CD4-positive, alpha-beta T cell treated with Interleukin-15 for 1 hour (primary cell): ENCODE data around the gene AMOTL2.

Source experiments
- DNase-seq: peaks from one replicate; pipeline ENCODE4 v3.0.0-alpha.2; 2020

AMOTL2 gene

DNA sequence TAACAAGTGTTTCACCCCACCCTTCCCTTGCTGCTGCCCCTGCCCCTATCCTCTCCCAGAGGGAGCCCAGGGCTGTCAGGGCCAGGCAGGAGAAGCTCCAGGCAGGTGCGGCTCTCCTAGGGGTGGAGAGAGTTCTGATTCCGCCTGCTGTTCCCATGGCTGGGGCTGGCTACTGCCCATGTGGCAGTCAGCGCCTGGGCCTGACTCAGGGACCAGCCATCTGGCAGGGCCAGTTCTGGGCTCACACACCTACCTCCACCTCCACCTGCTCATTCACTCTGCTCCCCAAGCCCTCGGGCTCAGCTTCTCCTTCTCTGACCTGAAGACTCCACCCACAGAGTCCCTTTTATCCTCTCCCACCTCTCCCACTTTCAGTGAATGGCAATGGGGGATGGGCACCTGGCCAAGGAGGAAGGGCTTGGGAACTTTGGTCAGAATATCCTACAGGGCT, 23.4 kb downstream of the AMOTL2 start:
- no peak for DNase-seq

DNA sequence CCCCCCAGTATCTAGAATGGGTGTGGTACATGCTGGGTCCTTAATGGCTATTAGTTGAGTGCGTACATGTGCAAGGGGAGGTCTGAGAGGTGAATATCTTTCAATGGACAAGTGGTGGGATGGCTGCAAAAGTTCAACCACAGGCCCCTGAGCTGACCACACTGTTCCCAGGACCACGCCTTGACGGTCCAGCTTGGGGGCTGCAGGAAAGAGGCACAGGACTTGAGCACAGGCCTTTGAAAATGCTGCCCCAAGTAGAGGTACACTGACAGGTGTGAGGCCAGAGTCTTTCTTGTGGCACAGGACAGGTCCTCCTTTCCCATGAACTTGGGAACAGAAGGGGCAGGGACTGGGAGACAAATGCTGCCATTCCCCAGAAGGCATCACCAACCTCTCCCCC, 24.0 kb downstream of the AMOTL2 start:
- no peak for DNase-seq

DNA sequence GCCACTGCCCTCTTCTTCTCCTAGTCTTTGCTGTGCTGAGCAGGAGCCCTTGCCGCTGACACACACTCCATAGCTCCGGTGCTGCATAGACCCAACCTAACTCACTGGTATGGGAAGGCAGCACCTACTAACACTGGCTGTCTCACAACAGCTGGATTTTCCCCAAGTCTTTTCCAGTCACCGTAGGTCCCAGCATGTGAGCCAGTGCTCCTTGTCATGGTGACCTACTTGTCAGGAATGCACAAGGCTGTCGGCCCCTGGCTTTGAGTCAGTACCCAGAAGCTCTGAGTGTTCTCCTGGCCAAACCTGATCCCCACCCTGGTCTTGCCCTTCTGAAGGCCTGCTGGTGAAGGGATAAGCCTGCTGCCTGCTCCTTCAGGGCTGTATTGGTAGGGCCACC, 25.7 kb downstream of the AMOTL2 start:
- no peak for DNase-seq

DNA sequence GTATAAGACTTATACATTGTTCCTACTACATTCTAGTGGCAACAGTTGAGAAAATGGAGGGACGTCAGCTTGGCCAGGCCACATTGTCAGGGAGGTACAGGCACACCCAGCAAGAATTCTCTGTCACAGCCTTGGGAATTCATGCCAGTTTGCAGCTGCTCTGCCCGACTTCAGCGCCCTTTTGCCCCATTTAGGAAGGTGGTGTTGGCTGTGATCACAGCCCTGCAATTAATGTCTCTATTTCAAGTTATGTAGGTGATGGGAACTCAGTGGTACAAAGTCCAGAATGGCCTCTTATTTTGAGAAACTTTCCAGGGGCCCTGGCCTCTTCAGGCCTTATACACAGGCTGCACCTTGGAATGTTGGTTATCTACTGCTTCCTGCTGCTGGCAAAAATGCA, 26.7 kb downstream of the AMOTL2 start:
- no peak for DNase-seq

DNA sequence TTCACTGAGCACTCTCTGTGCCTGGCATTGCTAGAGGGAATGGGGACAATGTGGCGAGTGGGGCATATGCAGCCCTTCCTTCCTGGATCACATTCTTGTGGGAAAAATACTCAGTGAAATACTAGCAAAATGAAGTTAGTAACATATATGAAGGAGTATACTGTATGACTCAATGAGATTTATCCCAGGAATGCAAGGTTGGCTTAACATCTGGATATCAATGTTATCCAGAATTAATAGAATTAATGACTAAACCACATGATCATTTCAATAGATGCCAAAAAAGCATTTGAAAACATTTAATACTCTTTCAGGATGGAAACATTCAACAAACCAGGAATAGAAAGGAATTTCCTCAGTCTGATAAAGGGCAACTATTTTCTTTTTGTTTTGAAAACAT, 27.5 kb downstream of the AMOTL2 start:
- no peak for DNase-seq

DNA sequence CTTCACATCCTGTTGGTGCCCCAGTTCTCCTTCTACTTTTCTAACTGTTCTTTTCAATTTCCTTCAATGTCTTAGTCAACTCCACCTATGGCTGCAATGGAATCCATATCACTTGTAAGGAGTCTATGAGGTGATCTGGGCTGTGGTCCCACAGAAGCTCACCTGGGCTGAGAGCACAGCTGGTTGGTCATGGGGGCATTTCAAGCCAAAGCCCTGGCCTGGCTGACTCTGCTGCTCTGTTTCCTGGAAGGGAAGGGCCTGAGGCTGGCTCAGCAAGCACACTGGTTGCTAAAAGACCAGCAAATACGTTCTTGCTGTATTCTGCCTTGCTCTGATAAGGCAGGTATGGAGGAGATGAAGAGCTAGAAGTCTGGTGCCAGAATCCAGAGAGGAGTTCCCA, 29.0 kb downstream of the AMOTL2 start:
- no peak for DNase-seq

DNA sequence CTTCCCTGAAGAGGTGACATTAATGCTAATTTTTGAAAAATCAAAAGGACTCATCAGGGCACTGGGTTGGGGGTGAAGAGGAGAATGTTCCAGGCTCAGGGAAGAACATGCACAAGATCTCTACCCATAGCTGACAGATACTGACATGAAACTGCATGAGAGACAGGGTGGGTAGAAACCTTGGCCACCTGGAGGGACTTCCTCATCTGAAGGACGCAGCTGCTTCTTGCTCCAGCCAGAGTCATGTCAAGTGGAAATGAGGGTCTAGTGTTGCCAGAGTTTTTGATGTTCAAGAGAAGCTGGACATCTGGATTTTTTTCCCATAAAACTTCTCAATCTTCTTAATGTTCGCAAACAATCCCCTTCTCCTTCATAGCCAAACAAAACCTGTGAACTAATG, 29.7 kb downstream of the AMOTL2 start:
- peak; percentile 2 for DNase-seq

DNA sequence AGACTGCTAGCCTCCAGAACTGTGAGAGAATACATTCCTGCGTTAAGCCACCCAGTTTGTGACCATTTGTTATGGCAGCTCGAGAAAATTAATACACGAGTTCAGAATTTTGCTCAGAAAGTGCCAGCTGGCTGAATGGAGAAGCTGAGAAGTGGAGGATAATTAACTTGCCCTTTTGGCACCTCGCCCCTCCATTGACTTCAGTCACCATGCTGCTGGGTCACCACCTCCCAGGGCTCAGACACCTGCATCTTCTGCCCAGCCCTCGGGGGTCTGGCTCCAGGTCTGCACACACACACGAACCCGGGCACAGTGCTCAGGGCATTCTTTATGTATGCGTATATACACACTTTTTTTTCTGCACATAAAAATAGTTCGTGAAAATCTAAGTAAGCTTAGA, 32.0 kb downstream of the AMOTL2 start:
- no peak for DNase-seq

DNA sequence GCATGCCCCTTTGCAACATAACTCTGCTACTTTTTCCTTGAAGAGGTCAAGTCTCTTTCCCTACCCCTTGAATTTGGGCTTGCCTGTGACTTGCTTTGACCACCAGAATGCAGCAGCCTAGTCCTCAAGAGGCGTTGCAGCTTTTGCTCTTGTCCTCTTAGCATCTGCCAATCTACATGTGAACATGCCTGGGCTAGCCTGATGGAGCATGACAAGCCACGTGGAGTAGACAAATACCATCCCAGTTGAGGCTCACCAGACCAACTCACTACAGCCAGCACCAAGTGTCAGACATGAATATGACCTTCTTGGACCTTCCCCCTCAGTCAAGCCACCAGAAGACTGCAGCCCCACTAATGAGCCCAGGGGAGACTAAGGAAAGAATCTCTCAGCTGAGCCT, 32.9 kb downstream of the AMOTL2 start:
- DNase-seq, result no peak

DNA sequence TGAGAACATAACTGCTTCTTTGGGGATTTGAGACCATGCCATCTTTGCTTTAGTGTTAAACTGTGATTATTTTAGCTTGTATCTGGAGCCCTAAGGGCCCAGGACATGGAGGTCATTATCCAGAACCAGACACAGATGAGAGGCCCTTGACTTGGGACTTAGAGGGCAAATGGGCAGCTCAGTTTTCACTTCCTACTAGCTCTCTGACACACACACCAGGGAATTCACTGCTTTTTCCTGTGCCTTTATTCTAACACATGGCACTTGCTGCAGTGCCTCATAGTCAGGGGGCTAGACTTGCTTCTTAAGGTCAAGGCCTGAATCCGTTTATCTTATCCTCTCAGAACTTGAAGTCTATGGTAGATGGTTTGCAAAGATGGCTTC, 33.3 kb downstream of the AMOTL2 start:
- DNase-seq, result no peak

DNA sequence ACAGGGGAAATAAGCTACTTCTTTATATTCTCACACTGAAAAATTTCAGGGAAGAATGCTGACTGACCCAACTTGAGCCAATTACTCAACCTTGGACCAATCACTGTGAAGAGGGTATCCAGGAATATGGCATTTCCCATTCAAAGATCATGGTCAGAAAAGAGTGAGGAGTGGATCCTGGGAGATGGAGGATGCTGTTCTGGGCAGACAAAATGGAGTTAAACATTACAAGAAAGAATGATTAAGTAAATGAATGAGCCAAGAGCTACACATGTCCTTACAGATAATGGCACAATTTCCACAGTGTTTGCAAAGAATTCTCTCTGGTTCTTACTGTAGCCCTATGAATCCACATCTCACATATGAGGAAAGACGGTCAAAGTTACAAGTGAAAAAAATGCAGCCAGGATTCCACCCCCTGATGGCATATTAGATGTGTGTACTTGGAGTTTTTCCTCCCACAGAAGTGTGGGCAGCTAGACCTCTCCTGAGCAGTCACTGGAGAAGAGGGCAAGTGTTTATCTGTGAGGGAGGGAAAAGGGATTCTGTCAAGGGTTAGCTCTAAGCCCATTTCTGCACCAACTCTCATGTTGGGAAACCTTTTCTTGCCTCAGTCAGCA, 33.8 kb downstream of the AMOTL2 start:
- DNase-seq, result no peak

DNA sequence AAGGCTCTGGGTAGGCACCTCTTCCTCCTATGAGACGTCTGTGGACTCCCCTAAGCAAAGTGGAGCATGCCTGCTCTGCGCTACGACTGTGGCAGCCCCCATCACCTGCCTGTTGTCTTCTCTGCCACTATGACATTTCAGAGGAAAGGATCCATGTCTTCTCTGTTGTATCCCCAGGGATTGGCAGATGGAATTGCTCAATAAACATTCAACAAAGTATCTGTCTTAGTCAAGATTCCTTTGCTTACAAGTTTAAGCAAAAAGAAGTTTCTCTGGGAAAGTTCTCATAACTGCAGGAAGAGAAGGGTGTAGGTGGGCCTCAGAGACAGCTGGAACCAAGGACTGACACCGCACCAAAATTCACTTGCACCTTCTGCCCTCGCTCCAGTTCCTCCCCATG, 34.3 kb downstream of the AMOTL2 start:
- DNase-seq, result no peak

DNA sequence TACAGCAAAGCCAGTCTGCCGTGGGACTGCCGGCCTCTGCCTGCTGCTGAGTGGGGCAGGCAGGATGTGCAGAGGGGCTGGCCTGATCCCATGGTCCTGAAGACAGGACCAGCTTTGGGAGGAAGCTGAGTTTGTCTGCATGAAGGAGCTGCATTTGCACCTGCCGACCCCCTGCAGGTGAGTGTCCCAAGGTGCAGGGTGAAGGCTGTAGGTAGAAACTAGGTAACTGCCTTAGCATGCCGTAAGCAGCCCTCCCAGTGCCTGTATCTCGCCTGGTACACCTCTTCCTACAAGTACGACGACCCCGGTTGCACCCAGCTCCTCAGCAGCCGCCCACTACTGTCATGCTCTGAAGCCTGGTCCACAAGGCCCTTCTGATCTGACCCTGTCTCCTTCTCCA, 34.9 kb downstream of the AMOTL2 start:
- DNase-seq, result no peak

DNA sequence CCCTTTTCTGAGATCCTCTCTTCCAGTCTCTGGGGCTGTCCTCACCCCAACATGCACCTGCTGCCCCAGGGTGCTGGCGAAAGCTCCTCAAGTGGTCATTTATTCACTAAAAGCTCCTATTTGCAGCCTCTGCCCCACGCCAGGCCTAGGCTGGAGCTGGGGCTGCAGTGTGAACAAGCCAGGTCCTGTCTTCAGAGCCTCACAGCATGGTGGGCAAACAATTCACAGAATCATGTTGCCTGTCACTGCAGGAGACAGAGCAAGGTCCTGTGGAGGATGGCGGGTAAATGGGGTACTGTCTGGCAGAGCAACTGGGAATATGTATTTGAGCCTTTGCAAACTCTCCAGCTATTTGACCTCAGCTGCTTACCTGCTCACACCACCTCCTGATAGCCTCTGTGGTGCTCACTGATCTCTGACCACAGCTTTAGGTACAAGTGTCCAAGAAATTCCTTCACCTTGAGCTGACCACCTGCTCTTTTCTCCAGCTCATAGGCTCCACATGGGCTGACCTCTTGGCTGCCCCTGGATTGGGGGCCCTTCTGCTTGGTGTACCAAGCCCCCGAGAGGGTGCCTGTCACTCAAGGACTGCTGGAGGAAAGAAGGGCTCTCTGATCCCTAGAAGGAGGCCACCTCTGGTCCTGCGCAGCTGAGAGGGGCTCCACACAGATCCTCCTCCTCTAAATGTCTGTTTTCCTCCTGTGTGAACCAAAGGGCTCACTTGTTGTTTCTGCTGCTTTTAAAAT, 35.6 kb downstream of the AMOTL2 start:
- DNase-seq, result no peak

DNA sequence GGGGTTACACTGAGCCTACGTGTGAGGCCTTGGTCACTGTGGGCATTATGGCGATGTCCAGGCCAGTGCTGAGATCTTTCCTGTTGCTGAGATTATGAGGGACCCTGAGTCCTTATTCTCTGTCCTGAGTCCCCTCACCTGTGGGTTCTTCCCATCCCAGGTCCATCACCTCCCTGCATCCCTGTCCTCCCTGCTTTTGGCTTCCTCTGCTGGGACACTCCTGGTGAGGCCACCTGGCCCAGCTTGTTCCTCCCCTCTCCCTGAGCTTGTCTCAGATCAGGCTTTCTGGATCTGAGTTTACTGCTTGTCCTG, 36.1 kb downstream of the AMOTL2 start:
- no peak for DNase-seq

DNA sequence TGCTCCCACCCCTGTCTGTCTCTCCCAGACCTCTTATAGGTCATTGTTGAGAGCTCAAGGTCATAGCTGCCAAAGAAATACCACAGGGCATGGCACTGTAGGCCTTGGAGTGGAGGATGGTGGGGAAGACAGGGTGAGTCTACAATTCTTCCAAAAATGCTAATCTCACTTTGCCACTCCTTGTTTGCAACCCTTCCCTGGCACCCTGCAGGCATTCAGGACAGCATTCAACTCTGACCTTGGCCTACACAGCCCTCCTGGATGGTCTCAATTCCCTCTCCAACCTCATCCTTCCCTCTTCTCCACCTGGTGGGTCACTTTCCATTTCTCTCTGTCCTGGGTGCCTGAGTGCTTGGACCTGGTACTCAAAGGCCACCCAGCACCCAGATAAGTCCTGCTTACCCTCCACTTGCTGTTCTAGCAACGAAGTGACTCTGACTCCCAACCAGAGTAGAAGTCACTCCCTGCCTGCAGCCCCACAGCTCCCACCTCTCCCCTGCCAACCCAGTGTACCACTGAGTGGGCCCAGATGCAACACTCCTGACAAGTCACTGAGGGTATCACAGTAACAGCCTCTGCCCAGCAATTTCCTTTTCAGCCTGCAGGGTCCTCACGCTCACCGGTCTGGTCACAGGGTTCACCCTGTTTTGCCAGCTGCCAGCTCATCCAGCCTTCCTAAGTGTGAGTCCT, 36.6 kb downstream of the AMOTL2 start:
- no peak for DNase-seq

DNA sequence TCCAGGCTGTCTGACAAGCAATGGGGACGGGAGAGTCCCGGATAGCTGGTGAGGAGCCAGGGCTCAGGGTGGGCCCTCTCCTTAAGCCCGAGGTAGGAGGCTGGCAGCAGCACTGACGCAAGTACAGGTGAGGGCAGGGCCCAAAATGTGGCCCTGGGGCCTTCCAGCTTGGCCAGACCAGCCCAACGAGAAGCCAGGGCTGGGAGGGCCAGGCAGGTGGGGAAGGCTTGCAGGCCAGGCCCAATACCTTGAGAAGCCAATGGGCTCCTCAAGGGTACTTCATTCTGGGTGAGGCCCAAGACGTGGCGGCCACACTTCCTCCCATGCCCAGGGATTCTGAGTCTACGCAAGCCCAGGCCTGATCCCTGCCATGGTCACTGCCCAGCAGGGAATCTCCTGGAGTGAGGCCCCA, 37.2 kb downstream of the AMOTL2 start:
- no peak for DNase-seq

DNA sequence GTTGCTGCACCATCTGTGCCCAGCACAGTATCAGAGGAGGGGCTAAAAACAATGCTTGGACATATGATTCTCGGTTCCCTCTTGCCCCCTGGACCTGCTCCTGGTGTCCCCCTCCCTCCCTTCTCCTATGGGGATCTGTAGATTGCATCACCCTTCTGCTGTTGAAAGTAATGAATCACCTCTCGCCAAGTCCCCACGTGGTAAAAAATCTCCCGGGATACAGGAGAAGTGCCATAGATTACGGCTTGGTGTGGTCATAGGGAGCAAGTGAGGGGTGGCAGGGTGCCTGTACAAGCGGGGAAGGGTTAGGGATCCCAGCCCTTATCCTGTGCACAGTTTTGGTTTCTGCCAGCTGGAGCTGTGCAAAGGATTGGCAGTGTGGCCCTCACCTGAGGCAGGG, 37.7 kb downstream of the AMOTL2 start:
- DNase-seq, result no peak

DNA sequence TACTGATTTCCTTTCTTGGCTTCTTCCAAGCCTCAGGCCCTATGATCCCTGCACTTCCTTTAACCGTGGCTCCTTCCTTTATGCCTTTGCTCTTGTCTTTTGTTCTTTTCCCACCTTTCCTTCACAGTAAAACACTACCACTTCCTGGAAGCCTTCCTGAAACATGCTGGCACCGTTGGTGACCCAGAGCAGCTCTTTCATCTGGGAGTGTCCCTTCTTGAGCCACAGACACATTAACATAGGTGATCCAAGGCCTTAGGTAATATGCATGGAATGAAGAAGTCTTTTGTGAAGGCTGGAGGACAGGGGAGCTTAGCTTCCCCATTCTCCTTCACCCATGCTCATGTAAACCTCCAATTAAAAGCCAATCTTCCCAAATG, 39.4 kb downstream of the AMOTL2 start:
- DNase-seq, result no peak

DNA sequence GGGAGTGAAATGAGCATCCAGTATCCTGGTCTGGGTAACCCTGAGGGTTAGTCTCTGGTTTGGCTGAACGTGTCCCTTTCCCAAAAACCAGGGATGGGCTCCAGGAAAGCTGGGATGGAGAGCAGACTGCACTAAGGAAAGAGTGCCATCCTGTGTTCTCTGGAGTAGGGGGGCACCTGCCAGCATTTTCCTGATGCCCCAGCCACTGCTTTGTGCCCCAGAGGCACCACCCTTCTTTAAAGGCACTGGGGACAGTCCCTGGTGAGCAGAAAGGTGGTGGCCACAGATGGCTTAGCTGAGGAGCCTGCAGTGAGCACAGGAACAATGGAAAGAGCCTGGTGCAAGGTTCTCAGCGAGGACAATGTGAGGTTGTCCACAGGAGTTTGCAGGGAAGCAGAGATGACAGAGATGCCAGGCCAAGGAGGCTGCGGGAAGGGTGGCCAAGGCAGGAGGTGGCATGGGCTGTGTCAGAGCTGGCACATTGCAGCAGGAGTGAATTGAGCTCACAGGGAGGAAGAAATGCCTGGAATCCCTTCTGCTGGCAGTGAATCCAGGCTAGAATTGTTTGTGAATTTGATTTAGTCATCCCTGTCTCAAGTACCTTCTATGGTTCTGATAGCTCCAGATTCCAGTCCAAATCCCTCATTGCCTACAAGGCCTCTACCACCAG, 39.9 kb downstream of the AMOTL2 start:
- DNase-seq, result no peak

DNA sequence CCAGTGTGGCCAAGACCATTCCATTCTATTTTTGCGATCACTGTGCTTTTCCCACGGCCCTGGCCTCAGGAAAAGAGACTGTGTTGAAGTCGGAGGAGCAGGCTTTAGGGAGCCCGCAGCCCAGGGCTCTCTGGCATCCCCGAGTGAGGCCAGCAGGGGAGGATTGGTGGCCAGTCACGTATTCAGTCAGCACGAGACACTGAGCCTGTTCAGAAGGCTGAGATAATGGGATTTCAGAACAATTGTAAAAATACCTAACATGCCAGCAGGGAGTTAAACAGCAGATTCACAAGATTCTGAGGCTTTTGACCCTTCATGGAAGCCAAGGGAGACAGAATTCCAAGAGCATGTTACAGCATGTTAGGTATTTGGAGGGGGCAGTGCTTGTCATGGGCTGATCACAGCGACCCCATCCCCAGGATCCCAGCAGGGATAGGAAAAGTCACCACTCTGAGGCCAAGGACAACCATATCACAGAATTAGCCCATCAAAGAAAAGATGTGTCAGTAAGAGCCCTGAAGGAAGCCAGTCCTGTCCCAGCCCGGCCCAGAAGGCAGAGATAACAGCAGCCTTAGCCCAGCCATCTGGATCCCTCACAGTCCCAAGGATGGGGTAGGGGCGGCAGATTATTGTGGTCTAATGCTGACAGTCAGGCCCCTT, 40.6 kb downstream of the AMOTL2 start:
- no peak for DNase-seq

DNA sequence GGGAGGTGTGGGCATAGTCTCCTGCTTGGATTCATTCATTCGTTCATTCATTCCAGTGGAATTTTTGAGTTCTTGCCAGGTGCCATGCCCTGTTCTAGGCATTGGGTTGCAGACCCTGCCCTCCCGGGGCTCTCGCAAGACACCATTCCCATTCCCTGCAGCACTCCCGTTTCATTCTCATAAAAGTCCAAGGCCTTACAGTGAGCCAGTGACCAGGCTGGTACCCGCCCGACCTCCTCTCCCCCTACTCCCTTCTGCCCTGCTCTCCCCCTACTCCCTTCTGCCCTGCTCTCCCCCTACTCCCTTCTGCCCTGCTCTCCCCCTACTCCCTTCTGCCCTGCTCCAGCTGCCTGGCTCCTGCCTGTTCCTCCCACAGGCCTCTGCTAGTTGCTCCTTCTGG, 41.9 kb downstream of the AMOTL2 start:
- DNase-seq, result no peak

DNA sequence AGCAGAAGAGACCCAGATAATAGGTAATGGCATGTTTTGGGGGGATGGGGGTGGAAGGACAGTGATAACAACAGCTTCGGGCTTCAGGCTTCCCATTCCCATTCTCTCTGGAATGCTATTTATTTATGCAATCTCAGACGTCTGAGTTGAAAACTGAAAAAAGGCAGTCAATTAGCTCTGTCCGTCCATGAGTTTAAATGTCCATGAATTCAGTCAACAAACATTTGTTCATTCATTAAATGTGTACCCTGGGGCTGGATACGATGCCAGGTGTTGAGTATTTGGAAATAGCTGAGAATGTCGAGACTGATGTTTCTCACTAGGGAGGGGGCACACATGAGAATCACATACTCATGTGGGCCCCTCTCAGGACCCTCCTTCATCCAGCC, 42.4 kb downstream of the AMOTL2 start:
- no peak for DNase-seq
